Activated CD8-positive, alpha-beta memory T cell treated with anti-CD3 and anti-CD28 coated beads, Interleukin-2, amount 50 U/mL, for 1 hour (primary cell): Measurements from ENCODE around the gene GRM1.
"Not testable (repeated sequence)": the region's sequence is repeated elsewhere in the genome, so short reads cannot be mapped to it uniquely, and the experiment has no call there.

Experiments
- DNase-seq: peaks from one replicate; pipeline ENCODE4 v3.0.0-alpha.2; 2020; ENCODE audit errors: extremely low read depth

GRM1 gene

DNA sequence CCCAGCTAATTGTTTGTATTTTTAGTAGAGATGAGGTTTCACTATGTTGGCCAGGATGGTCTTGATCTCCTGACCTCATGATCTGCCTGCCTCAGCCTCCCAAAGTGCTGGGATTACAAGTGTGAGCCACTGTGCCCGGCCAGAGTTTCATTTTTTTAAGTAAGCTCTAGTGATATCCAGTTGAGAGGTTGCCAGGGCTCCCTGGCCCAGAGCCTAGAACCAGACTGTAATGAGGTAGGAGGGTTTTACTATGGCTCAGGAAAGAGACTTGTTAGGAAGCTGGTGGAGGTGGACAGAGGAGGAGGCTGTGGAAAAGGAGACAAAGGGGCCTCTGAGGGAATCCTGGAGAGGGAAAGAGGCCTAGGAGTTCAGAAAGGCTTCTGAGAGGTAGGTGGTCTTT is 242.3 kb downstream of the GRM1 start:
- not testable (repeated sequence) for DNase-seq

DNA sequence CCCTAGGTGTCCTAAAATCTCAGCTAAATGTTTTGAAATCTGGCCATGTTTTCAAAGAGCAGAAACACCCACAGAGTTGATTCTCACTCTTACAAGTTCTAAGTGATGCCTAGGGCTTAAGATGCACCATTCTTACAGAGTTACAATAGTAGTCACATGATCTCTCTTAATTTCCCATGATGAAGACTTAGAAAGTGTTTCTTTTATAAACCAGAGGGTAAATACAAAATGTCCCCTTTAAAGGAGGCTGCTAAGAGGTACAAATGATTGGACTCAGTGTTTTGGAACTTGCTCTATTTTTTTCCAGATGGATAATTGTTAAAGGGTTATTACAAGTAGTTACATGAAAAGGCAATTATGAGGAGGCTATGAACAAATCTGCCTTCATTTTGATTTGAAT is 244.6 kb downstream of the GRM1 start:
- no peak for DNase-seq

DNA sequence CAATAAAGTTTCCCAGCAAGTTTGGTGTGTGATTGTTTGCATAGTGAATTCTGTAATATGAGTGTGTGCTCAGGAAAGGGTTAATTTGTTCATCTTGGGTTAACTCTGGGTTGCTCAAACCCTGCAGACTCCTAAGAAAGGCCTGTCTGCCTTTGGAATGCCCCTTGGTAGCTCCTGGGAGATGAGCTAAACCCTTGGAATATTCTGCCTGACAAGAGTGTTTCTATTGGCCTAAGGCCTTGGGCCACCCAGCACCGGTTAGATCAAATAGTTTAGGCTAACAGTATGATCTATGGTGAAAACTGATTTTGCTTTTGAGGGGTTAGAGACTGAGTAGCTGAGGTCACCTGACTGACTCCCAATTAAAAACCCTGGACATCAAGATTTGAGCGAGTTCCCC is 248.3 kb downstream of the GRM1 start:
- no peak for DNase-seq

DNA sequence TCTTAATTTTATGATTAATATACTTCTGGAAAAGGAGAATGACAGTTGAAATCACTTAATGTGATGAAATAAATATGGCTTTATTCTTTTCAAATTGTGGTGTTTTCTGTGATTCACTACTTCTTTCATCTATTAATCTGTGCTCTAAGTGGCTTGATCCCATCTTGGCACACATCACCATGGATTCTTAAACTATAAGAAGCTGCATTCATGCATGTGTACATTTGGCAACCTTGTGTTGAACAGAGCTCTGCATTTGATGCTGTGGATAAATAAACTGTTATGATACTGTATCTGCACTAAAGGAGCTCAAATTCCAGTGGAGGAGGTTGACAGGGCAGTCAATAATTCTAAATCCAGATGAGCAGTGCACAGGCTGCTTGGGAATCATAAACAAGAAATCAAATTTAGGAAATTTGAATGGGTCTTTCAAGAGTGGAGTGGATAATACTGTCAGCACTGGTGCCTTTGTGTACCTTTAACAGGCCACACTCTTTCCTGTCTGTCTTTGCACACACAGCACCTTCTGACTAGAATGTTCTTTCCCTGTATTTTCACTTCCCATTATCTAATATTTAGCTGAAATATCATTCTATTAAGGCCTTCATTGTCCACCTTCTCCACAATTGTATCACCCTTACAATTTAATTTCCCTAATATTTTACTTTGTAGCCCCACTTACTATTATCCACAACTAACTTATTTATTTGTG is 252.9 kb downstream of the GRM1 start:
- no peak for DNase-seq

DNA sequence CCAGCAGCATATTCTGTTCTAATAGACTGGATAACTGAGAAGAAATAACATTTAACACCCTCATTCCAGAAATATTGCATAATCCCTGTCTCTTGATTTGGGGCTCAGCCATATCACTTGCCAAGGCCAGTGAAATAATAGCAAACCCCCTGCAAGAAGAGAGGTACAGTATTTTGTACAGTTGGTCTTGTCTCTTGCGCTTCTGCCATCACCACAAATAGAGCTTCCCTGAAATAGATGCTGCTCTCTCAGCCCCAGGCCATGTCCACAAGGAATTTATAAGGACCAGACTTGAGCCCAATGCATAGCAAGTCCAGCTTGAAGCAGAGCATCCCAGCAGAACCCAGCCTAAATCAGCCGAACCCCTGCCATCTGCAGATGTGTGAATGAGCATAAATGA is 254.0 kb downstream of the GRM1 start:
- no peak for DNase-seq

DNA sequence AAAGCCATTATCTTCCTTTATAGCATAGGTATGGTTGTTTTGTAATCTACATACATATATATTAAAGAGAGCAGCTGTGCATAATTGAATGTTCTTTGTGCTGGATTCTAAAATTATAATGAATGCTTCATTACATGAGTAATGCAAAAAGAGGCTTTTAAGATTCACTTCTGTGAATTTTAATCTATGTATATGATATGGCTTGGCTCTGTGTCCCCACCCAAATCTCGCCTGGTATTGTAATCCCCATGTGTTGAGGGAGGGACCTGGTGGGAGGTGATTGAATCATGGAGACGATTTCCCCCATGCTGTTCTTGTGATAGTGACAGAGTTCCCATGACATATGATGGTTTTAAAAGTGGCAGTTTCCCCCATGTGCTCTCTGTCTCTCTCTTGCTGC is 255.4 kb downstream of the GRM1 start:
- DNase-seq = no peak

DNA sequence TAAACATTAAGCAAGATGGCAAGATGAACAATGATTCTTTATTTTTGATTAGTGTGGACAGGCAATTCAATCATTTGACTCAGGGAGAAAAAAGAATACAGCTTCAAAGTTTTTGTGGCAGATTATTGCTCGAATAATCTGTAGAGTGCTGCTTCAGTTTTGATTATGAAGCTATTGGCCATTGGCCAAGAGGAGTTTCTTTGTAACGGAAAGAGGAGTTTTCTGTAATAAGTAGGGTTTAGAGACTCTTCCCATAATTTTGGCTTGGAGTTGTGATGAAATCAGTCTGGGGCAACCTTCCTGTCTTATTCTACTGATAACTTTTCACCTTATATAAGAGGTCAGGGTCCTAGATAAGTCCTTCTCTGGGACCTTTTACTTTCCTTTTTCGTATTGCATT is 258.1 kb downstream of the GRM1 start:
- no peak for DNase-seq

DNA sequence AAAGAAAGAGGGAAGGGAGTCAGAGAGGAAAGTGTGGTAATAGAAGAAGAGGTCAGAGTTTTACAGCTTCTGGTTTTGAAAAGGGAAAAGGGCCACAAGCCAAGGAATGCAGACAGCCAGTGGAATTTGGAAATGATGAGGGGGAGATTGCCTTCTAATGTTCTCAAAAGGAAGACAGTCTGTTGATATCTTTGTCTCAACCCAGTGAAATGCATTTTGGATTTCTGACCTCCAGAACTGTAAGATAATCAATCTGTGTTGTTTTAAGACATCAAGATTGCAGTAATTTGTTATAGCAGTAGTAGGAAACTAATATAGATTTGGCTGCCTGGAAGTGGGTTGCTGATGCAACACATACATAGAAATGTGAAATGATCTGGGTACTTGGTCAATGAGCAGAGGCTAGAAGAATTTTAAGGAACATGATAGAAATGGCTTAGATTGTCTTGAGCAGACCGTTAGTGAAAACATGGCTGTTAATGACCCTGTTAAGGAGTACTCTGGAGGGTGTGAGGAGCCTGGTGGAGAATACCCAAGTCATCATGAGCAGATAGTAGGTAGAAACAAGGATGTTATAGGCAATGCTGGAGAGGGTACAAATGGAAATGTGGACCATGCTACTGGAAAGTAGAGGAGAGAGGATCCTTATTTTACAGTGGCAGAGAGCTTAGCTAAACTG is 259.0 kb downstream of the GRM1 start:
- no peak for DNase-seq

DNA sequence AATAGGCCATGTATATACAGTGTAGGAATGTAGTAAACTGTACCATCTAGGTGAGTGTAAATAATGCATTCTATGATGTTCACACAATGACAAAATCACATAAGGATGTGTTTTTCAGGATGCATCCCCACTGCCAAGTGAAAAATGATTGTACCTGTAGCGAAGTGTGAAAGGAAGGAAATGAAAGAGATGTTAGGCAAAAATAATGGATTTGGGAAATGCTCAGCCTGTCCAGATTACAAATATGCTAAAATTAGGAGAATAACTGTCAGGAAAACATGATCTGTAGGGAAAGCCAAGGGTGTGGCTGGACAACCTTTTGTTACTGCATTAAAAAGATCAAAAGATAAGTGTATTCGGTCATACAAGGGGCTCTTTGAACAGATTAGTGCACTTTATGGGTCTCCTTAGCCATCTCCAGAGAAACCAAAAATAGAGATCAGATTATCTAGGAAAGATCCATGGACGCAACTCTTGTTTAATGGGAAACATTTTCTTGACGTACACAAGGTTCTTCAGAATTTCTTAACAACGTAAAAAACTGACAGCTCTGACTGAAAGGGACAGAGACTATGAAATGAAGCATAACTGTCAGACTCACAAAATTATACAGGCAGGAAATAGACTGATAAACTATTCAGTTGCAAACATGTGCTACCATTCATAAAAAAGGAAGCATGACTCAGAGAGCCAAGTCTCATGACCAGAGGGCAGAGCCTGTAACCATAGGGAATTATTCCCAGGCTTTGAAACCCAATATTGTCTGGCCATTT is 261.1 kb downstream of the GRM1 start:
- DNase-seq = no peak

DNA sequence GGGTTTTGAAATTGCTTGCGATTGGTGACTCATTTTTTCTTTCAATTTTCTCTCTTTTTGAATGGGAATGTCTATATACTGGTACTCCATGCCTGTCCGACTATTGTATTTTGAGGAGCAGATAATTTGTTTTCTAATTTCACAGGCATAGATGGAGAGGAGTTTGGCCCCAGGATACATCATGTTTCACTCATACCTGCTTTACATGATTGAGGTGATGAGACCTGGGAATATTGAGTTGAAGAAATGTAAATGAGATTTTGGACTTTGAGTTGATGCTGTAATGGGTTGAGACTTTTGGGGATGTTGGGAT is 261.7 kb downstream of the GRM1 start:
- no peak for DNase-seq

DNA sequence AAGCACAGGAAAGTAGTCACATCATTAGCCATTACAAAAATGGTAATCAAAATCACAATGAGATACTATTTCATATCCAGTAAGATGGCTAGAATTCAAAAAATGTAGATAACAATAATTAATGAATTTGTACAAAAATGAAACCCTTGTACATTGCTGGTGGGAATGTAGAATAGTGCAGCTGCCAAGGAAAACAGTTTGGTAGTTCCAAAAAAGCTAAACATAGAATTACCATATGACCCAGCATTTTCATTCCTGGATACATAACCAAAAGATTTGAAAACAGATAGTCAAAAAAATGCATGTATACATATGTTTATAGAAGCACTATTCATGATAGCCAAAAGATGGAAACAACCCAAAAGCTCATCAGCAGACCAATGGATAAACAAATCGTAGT is 263.6 kb downstream of the GRM1 start:
- DNase-seq = no peak

DNA sequence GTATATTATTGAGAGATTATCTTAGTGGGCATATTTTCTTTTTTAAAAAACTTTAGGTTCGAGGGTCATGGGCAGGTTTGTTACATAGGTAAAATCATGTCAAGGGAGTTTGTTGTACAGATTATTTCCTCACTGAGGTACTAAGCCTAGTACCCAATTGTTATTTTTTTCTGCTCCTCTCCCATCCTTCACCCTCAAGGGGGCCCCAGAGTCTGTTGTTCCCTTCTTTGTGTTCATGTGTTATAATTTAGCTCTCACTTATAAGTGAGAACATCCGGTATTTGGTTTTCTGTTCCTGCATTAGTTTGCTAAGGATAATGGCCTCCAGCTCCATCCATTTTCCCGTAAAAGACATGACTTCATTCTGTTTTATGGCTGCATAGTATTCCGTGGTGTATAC is 266.8 kb downstream of the GRM1 start:
- DNase-seq = no peak

DNA sequence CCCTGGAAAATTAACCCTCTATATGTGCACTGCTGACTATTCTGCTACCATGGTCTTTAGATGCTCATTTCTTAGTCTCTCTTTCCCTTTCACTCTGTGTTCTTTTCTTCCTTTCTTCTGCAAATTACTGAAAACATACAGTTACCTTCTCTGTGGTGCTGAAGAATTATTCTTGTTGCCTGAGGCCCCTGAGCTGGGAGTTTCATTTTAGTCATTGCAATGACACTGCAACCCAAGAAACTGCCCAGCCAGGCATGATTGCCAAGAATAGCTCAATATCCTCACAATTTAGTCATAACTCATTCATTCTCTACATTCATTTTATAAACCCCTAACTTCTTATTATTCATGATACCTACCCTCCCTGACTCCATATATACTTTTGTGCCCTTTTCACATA is 269.0 kb downstream of the GRM1 start:
- DNase-seq = no peak

DNA sequence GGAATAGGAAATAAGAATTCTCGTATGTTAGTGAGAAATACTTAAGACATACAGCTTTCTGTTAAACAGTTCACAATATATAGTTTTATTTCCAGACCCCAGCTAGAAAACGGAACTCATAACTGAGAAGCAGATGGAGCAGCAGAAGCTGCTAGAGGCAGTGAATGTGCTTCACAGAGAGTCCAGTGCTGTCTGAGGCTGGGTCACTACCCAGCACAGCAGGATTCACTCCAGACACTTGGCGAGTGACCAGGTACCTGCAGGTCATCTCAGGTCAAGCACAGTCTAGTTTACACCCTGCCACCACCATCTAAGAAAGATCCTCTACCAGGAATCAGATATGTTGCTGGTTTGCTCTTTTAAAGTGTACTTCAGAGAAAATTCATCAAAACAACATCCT is 271.7 kb downstream of the GRM1 start:
- DNase-seq = no peak

DNA sequence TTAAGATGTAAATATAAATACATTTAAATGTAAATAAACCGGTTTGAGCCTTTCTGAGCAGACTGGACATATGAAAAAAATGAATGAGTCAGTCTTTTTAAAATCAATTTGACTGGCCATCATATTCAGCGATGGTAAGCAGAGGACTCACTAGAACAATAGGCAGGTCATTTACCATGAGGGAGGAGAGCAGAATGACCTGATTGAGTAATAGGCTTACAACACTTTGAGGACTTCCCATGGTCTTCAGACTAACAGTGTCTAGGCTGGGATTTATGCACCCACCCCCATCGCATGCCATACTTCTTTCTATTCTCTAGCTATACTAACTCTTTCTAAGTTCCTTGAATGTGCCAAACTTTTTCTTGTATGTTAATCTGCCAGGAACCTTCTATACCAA is 272.9 kb downstream of the GRM1 start:
- DNase-seq = no peak

DNA sequence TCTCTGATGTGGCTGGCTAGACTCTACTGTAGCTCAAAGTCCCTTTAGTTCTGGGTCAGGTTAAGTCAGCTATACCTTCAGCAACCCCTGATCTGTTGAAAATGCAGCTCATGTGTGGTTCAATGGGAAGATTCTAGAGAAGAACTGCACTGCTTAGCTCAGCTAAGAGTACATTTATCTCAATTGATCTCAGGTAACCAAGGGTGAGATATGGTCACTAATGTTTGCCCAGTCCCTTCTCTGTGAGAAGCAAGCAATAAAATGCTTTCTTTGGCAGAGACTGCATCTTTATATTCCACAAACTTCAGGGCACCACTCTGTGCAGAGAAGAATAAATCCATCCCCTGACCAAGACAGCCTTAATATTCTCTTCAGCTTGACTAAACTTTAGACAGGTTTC is 274.1 kb downstream of the GRM1 start:
- no peak for DNase-seq

DNA sequence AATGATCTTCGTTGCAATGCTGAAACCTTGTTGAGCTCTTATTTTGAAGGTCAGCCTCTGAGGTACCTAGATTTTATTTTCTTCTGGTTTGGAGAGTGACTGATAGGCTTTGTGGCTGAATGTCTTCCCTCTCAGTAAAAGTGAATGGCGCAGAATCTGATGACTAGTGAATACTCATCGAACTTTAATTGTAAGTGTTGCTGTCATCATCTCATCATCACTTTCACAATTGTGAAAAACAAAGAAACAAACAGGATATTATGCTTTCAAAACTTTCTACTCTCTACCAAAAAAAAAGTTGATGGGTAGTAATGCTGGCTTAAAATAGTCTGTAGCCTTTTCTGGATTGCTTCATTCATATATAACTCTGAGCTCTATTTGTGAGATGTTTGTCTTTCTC is 275.3 kb downstream of the GRM1 start:
- no peak for DNase-seq

DNA sequence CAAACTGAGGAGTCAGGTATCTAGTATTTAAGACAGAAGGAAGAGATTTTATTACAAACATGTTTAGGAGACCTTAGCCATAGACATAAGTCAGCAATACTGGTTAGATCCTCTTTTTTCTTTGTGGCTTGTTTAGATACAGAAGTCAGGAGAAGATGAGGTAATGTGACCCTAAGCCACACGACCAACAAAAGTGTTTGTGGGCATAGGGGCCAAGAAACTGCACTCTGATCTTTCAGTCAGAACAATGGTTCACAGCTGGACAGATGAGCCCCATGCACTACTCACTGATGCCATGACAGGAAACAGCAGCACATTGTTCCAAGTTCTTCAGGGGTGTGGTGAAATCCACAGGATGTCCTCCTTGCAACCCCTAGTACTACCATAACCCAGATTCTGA is 276.2 kb downstream of the GRM1 start:
- DNase-seq = no peak

DNA sequence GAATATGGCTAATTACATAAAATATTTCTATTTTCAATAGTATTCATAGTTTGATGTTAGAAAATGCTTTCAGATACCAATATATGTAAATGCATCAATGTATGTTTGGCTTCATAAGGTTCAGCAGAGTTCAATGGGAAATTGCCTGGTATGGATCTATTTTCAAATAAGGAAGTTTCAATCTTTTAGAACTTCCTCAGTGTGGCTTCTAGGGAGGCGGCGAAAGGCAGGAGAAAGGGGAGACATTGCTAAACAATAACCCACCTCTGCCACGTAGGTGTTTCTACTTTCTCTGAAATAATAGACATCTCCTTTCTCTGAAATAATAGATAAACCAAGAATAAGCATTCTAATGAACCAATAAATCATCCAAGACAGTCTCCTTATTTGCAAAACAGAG is 277.1 kb downstream of the GRM1 start:
- no peak for DNase-seq

DNA sequence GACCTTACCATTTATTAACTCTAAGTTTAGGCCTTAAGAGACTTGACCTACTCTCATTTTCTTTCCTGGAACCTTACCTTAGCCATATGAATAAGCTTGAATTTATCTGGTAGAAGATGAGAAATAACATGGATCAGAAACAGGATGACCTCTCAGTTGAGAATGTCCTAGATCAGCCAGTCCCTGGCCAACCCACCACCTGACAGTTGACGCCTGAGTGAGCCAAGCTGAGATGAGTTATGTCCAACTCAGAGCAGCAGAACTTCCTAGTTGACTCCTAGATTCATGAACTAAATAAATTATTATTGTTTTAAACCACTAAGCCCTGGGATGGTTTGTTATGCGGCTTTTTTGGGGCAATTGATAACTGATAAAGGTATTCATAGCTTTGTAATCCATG is 281.8 kb downstream of the GRM1 start:
- no peak for DNase-seq

DNA sequence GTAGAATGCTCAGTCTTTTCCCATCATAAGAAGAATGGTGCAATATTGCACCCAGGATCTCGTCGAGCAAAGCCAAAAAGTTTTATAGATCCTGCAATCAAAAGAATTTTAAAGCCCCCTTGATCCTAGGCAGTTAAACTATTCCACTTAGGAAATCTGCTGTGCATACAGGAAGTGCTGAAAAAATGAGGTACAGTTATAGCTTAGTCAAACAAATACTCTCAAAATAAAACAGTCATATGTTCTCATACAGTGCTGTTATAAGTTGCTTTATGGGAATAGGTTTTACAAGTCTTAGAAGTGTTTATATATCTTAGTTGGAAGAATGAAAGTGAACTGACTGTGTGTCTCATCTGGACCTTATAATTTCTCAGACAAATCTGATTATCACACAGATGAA is 282.2 kb downstream of the GRM1 start:
- DNase-seq = no peak

DNA sequence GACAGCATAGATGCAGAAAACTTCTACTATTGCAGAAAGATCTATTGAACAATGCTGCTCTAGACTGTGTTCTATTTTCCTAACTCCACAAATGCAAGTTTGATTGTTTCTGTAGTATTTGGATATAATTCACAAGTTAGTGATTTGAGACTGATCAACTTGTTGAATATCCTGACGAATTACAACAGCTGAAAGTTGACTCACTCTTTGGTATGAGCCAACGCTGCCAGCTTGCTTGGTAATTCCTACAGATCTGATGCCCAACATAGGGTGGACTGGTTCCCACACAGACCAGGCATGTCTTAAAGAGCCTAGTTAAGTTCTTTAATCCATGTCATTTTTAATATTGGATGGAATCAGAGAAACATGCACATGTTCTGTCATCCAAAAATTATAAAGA is 283.7 kb downstream of the GRM1 start:
- DNase-seq = no peak
